IMR-90 (cell line): ENCODE measurements around the gene ASH1L.

Experiments used
- BHLHE40 ChIP-seq: fragments of 150-350 bp; IDR thresholded peaks from 2 replicates; pipeline ENCODE4 v1.6.1; 2016; ENCODE audit warnings: mild to moderate bottlenecking, low read depth, low read length
- CHD1 ChIP-seq: IDR thresholded peaks from 2 replicates; pipeline ENCODE4 v1.6.1; 2012; ENCODE audit warnings: low read depth, low read length, improper control_type of control experiment
- MXI1 ChIP-seq: IDR thresholded peaks from 2 replicates; pipeline ENCODE4 v1.6.1; 2012; ENCODE audit warnings: low read depth, mild to moderate bottlenecking, low read length, moderate library complexity, borderline replicate concordance
- POLR2A ChIP-seq: IDR thresholded peaks from 2 replicates; pipeline ENCODE4 v1.6.1; 2012; ENCODE audit warnings: mild to moderate bottlenecking, low read depth, low read length
- RAD21 ChIP-seq: IDR thresholded peaks from 2 replicates; pipeline ENCODE4 v1.6.1; 2012; ENCODE audit warnings: low read length, improper control_type of control experiment
- RCOR1 ChIP-seq: IDR thresholded peaks from 2 replicates; pipeline ENCODE4 v1.6.1; 2012; ENCODE audit warnings: mild to moderate bottlenecking, low read length, improper control_type of control experiment; ENCODE audit not compliant: insufficient replicate concordance
- RFX5 ChIP-seq: IDR thresholded peaks from 2 replicates; pipeline ENCODE4 v1.8.0; 2012; ENCODE audit warnings: low read depth, mild to moderate bottlenecking, low read length, moderate library complexity
- SMC3 ChIP-seq: fragments of 150-350 bp; IDR thresholded peaks from 2 replicates; pipeline ENCODE4 v1.6.1; 2016; ENCODE audit warnings: low read depth, mild to moderate bottlenecking, antibody characterized with exemption, low read length, moderate library complexity
- TF ChIP-seq, protein P1 (sequence below): conservative IDR thresholded peaks from 2 replicates; pipeline ENCODE4 v1.5.1; 2012; ENCODE audit warnings: mild to moderate bottlenecking, low read depth, low read length, improper control_type of control experiment
- TF ChIP-seq, protein P2 (sequence below): fragments of 150-350 bp; IDR thresholded peaks from 2 replicates; pipeline ENCODE4 v1.6.1; 2016; ENCODE audit warnings: low read depth, mild to moderate bottlenecking, low read length, moderate library complexity, borderline replicate concordance

DNA sequence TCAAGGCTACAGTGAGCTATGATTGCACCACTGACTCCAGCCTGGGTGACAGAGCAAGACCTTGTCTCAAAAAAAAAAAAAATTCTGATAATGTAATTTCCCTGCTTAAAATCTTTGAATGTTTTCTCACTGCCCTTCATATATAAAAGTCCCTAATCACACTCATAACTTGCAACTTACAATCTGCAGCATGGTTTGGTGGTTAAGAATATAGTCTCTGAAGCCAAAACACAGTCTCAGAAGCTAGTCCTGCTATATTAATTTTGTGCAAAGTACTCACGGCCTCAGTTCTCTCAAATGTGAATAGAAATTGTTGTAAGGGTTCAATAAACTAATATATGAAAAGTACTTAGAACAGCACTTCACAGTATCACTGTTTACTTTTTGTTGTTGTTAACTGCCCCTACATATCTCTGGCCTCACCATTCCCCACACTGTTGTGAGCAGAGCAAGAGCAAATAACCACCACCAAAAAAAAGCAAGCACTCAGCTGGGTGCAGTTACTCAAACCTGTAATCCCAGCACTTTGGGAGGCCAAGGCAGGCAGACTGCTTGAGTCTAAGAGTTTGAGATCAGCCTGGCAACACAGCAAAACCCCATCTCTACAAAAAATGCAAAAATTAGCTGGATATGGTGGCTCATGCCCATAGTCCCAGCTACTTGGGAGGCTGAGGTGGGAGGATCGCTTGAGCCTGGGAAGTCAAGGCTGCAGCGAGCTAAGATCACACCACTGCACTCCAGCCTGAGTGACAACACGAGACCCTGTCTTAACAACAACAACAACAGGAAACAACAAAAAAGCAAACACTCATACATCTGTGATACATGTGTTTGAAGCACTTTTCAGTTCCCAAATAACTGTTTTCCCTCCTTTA, 22.4 kb downstream of the ASH1L start:
- TF ChIP-seq, protein P1, sequence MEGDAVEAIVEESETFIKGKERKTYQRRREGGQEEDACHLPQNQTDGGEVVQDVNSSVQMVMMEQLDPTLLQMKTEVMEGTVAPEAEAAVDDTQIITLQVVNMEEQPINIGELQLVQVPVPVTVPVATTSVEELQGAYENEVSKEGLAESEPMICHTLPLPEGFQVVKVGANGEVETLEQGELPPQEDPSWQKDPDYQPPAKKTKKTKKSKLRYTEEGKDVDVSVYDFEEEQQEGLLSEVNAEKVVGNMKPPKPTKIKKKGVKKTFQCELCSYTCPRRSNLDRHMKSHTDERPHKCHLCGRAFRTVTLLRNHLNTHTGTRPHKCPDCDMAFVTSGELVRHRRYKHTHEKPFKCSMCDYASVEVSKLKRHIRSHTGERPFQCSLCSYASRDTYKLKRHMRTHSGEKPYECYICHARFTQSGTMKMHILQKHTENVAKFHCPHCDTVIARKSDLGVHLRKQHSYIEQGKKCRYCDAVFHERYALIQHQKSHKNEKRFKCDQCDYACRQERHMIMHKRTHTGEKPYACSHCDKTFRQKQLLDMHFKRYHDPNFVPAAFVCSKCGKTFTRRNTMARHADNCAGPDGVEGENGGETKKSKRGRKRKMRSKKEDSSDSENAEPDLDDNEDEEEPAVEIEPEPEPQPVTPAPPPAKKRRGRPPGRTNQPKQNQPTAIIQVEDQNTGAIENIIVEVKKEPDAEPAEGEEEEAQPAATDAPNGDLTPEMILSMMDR = no peak
- no peak for TF ChIP-seq POLR2A
- no peak for TF ChIP-seq RAD21
- TF ChIP-seq BHLHE40 = no peak
- TF ChIP-seq RFX5 = no peak
- TF ChIP-seq CHD1 = no peak
- TF ChIP-seq SMC3 = no peak
- TF ChIP-seq, protein P2, sequence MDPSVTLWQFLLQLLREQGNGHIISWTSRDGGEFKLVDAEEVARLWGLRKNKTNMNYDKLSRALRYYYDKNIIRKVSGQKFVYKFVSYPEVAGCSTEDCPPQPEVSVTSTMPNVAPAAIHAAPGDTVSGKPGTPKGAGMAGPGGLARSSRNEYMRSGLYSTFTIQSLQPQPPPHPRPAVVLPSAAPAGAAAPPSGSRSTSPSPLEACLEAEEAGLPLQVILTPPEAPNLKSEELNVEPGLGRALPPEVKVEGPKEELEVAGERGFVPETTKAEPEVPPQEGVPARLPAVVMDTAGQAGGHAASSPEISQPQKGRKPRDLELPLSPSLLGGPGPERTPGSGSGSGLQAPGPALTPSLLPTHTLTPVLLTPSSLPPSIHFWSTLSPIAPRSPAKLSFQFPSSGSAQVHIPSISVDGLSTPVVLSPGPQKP = no peak
- no peak for TF ChIP-seq RCOR1
- TF ChIP-seq MXI1 = no peak
